GM23338 (cell line): ENCODE results near the gene MGAT3. TPM values are rescaled to one million over a fixed set of nuclear protein-coding genes. Genes with fewer than 3 reads are reported as not detected.

Experiments used
- ATAC-seq: fragments of 200-7000 bp; cut with Tn5 transposase; 3 replicates; pipeline ENCODE4 v1.9.1; 2020
- DNase-seq: peaks from one replicate; pipeline ENCODE4 v3.0.0-alpha.2; 2015; ENCODE audit warnings: low spot score
- H2AFZ ChIP-seq: fragments of 200-600 bp; sonication (generic); 2 replicates; pipeline ENCODE4 v1.8.0; 2016; ENCODE audit warnings: antibody characterized with exemption, mild to moderate bottlenecking, moderate library complexity
- H3F3A ChIP-seq: fragments of 200-600 bp; sonication (generic); replicated peaks from 2 replicates; pipeline ENCODE4 v1.8.0; 2017; ENCODE audit warnings: antibody characterized with exemption, mixed run types, low read depth
- H3K27ac ChIP-seq: fragments of 200-600 bp; sonication (generic); 2 replicates; pipeline ENCODE4 v1.6.1; 2016; ENCODE audit warnings: low read depth
- H3K27me3 ChIP-seq: fragments of 200-600 bp; sonication (generic); 2 replicates; pipeline ENCODE4 v1.8.0; 2016; ENCODE audit warnings: mild to moderate bottlenecking, mixed run types, moderate library complexity; ENCODE audit not compliant: insufficient read depth
- H3K36me3 ChIP-seq: fragments of 200-600 bp; sonication (generic); 2 replicates; pipeline ENCODE4 v1.8.0; 2016; ENCODE audit warnings: mild to moderate bottlenecking; ENCODE audit not compliant: insufficient read depth
- H3K4me1 ChIP-seq: fragments of 200-600 bp; sonication (generic); 2 replicates; pipeline ENCODE4 v1.8.0; 2016; ENCODE audit warnings: mild to moderate bottlenecking, moderate library complexity; ENCODE audit not compliant: insufficient read depth
- H3K4me2 ChIP-seq: fragments of 200-600 bp; sonication (generic); 2 replicates; pipeline ENCODE4 v1.7.1; 2017; ENCODE audit warnings: mixed run types
- H3K4me3 ChIP-seq: fragments of 200-600 bp; sonication (generic); 2 replicates; pipeline ENCODE4 v1.6.1; 2016; ENCODE audit warnings: mixed run types
- H3K79me2 ChIP-seq: fragments of 200-600 bp; sonication (generic); replicated peaks from 2 replicates; pipeline ENCODE4 v1.8.0; 2017; ENCODE audit warnings: mild to moderate bottlenecking; ENCODE audit not compliant: insufficient read depth
- H3K9me2 ChIP-seq: fragments of 200-600 bp; sonication (generic); 2 replicates; pipeline ENCODE4 v1.8.0; 2017; ENCODE audit not compliant: insufficient read depth
- H4K20me1 ChIP-seq: fragments of 200-600 bp; sonication (generic); replicated peaks from 2 replicates; pipeline ENCODE4 v1.8.0; 2017; ENCODE audit warnings: mild to moderate bottlenecking; ENCODE audit not compliant: insufficient read depth
- H3K27ac Mint-ChIP-seq: 2 replicates; pipeline ENCODE4 v1.8.0; 2020; ENCODE audit warnings: inconsistent platforms, mild to moderate bottlenecking, moderate library complexity, mixed read lengths
- H3K27me3 Mint-ChIP-seq: 3 replicates; pipeline ENCODE4 v1.8.0; 2022; ENCODE audit warnings: low read depth, mild to moderate bottlenecking, moderate library complexity, mixed read lengths, inconsistent platforms; ENCODE audit not compliant: insufficient read depth, poor library complexity
- H3K36me3 Mint-ChIP-seq: 3 replicates; pipeline ENCODE4 v1.8.0; 2021; ENCODE audit warnings: low read depth, mild to moderate bottlenecking, inconsistent platforms, moderate library complexity, mixed read lengths
- H3K4me1 Mint-ChIP-seq: 3 replicates; pipeline ENCODE4 v1.8.0; 2020; ENCODE audit warnings: mild to moderate bottlenecking, inconsistent platforms, mixed read lengths
- H3K4me3 Mint-ChIP-seq: 3 replicates; pipeline ENCODE4 v1.8.0; 2021; ENCODE audit warnings: moderate library complexity, mild to moderate bottlenecking, inconsistent platforms, mixed read lengths
- H3K9me3 Mint-ChIP-seq: 3 replicates; pipeline ENCODE4 v1.8.0; 2020; ENCODE audit warnings: moderate library complexity, mild to moderate bottlenecking, inconsistent platforms, mixed read lengths
- CREB1 ChIP-seq: fragments of 250-450 bp; sonication (Bioruptor Pico); IDR thresholded peaks from 2 replicates; pipeline ENCODE4 v1.5.0; 2020; ENCODE audit warnings: low read depth, mild to moderate bottlenecking, moderate library complexity
- CTCF ChIP-seq, 2 experiments: fragments of 200-600 bp in 1 of 2; sonication (generic) in 1 of 2; conservative IDR thresholded peaks; 2 replicates each; pipeline versions ENCODE4 v1.5.1 to v1.6.1; 2016 to 2017; ENCODE audit warnings: antibody characterized with exemption in 2 of 2, low read depth in 2 of 2, mild to moderate bottlenecking in 2 of 2, moderate library complexity in 1 of 2
- ETS1 ChIP-seq: IDR thresholded peaks from 2 replicates; pipeline ENCODE4 v1.6.1; 2016; ENCODE audit warnings: antibody characterized with exemption
- EZH2phosphoT487 ChIP-seq: fragments of 200-600 bp; sonication (generic); IDR thresholded peaks from one replicate; pipeline ENCODE4 v1.8.1; 2018; ENCODE audit warnings: antibody characterized with exemption; ENCODE audit not compliant: unreplicated experiment
- POLR2AphosphoS5 ChIP-seq: IDR thresholded peaks from 2 replicates; pipeline ENCODE4 v1.6.1; 2016; ENCODE audit warnings: antibody characterized with exemption, low read depth
- REST ChIP-seq: IDR thresholded peaks from one replicate; pipeline ENCODE4 v1.6.1; 2018; ENCODE audit warnings: antibody characterized with exemption; ENCODE audit not compliant: unreplicated experiment
- STAT1 ChIP-seq: IDR thresholded peaks from one replicate; pipeline ENCODE4 v1.6.1; 2016; ENCODE audit warnings: antibody characterized with exemption; ENCODE audit not compliant: unreplicated experiment
- polyA plus RNA-seq: library from polyadenylated mRNA; unstranded; fragments of >200 nt; fragmentation: Nextera tagmentation; extraction: Ambion mirVana; gene quantifications from 2 replicates; pipeline ENCODE4 v1.2.1, GENCODE V29; 2016
- total RNA-seq: library from RNA; depleted of rRNA; stranded (reverse); fragments of >200 nt; shearing (Covaris generic); gene quantifications from 2 replicates; pipeline ENCODE4 v1.2.3, GENCODE V29; 2014

Gene MGAT3
- total and polyA plus RNA-seq, 2 experiments from 2014 or later = 1.7 to 10.2 TPM

- peaks cover 32% of the 10 kb centered on the region for H4K20me1 ChIP-seq
- peak overlapping the region; percentile 86; the same call in 1 of the 2 replicates for H3K27ac ChIP-seq
- H3F3A ChIP-seq = peaks cover 50% of the 10 kb centered on the region
- H3K27me3 Mint-ChIP-seq = peaks cover 36% of the 10 kb centered on the region
- peak; percentile 30 for TF ChIP-seq REST
- no peak for TF ChIP-seq EZH2phosphoT487
- peak; percentile 90 to 100 for TF ChIP-seq CTCF (conservative IDR thresholded peaks at IDR 0.05; ENCODE audit: low read depth in 2 of 2)
- 0 out of 2 replicates have a peak, but pooled peaks have one; percentile 36 for TF ChIP-seq ETS1
- peak; percentile 73 for TF ChIP-seq CREB1
- TF ChIP-seq POLR2AphosphoS5 = peak; percentile 46; the same call in 1 of the 2 replicates
- no peak for TF ChIP-seq STAT1
- H3K4me3 Mint-ChIP-seq = no peak overlapping the region; the same call in 2 of the 3 replicates
- ATAC-seq (peak; percentile 22), DNase-seq (peak; percentile 96)
- no peak overlapping the region for H2AFZ ChIP-seq
- 0 out of 2 replicates have a peak overlapping the region, but pooled peaks have one; percentile 9 for H3K4me3 ChIP-seq
- peaks cover 54% of the 10 kb centered on the region for H3K36me3 Mint-ChIP-seq
- H3K79me2 ChIP-seq = peaks cover 21% of the 10 kb centered on the region
- H3K4me2 ChIP-seq = peak overlapping the region; percentile 60
- H3K4me1 Mint-ChIP-seq = peaks cover 53% of the 10 kb centered on the region
- no peaks in the 10 kb centered on the region for H3K9me2 ChIP-seq
- peaks cover 10% of the 10 kb centered on the region for H3K36me3 ChIP-seq
- no peak overlapping the region for H3K27ac Mint-ChIP-seq
- peaks cover 2% of the 10 kb centered on the region; the same call in 2 of the 3 replicates for H3K9me3 Mint-ChIP-seq
- H3K27me3 ChIP-seq = no peaks in the 10 kb centered on the region
- H3K4me1 ChIP-seq = peaks cover 34% of the 10 kb centered on the region
These were observed 72.1 kb downstream of the MGAT3 start for GRCh38 chr22:39528681-39529486.
